Lower lobe of right lung (tissue), 2 donors: ENCODE results near the gene LCN2. TPM values are rescaled to one million over a fixed set of nuclear protein-coding genes. Genes with fewer than 3 reads are reported as not detected.

Experiments used
- ATAC-seq, 2 donors: fragments of 200-7000 bp; cut with Tn5 transposase; one replicate each; pipeline ENCODE4 v1.9.1; 2020 to 2022; ENCODE audit warnings: mild to moderate bottlenecking in 2 of 2, moderate library complexity in 2 of 2
- DNase-seq: peaks from one replicate; pipeline ENCODE4 v3.0.0-alpha.2; 2020
- H3K27ac ChIP-seq: fragments of 200-600 bp; one replicate; pipeline ENCODE4 v1.8.0; 2022
- H3K27me3 ChIP-seq: fragments of 200-600 bp; one replicate; pipeline ENCODE4 v1.8.0; 2022; ENCODE audit warnings: low read depth
- H3K36me3 ChIP-seq: fragments of 200-600 bp; one replicate; pipeline ENCODE4 v1.8.0; 2022; ENCODE audit warnings: mild to moderate bottlenecking
- H3K4me1 ChIP-seq: fragments of 200-600 bp; one replicate; pipeline ENCODE4 v1.8.0; 2022
- H3K4me3 ChIP-seq: fragments of 200-600 bp; one replicate; pipeline ENCODE4 v1.8.0; 2022; ENCODE audit warnings: mild to moderate bottlenecking
- H3K9me3 ChIP-seq: fragments of 200-600 bp; one replicate; pipeline ENCODE4 v1.8.0; 2022
- intact Hi-C: fragments of 100-400 bp; cut with DNase I; formaldehyde crosslinking; loops from one replicate; pipeline ENCODE4 v1.11.0; 2022
- total RNA-seq: library from RNA; stranded (reverse); fragmentation: NEBNext Ultra II Directional; extraction: Animal tissue kit (Norgen Biotek cat#: 25700); gene quantifications from one replicate; pipeline ENCODE4 v1.2.1, GENCODE V29; 2021
- TF ChIP-seq, protein P1 (sequence below): fragments of 200-600 bp; IDR thresholded peaks from one replicate; pipeline ENCODE4 v1.8.0; 2022; ENCODE audit warnings: antibody characterized with exemption, mild to moderate bottlenecking
- donor health status: DM: no; HTN: yes; CAD: no; lungs with severe emphysema.

The LCN2 gene
- total RNA-seq, 1 donor from 2014 or later, result 83.4 TPM

GRCh38 chr9:128117613-128118471, 31.4 kb upstream of the LCN2 start:
- DNase-seq (peak; percentile 95), ATAC-seq (peak; percentile 80 to 90)
- Histone ChIP-seq H3K4me1 (peaks cover 10% of the 10 kb centered on the region), H3K4me3 (no peak overlapping the region), H3K9me3 (no peaks in the 10 kb centered on the region), H3K27ac (no peak overlapping the region), H3K36me3 (peaks cover 28% of the 10 kb centered on the region), H3K27me3 (no peaks in the 10 kb centered on the region)
- intact Hi-C loops, result no loop called here
- TF ChIP-seq, protein P1, sequence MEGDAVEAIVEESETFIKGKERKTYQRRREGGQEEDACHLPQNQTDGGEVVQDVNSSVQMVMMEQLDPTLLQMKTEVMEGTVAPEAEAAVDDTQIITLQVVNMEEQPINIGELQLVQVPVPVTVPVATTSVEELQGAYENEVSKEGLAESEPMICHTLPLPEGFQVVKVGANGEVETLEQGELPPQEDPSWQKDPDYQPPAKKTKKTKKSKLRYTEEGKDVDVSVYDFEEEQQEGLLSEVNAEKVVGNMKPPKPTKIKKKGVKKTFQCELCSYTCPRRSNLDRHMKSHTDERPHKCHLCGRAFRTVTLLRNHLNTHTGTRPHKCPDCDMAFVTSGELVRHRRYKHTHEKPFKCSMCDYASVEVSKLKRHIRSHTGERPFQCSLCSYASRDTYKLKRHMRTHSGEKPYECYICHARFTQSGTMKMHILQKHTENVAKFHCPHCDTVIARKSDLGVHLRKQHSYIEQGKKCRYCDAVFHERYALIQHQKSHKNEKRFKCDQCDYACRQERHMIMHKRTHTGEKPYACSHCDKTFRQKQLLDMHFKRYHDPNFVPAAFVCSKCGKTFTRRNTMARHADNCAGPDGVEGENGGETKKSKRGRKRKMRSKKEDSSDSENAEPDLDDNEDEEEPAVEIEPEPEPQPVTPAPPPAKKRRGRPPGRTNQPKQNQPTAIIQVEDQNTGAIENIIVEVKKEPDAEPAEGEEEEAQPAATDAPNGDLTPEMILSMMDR, result peak; percentile 100

GRCh38 chr9:128118472-128118857, 30.8 kb upstream of the LCN2 start:
- Histone ChIP-seq H3K36me3 (peaks cover 34% of the 10 kb centered on the region), H3K27ac (no peak overlapping the region), H3K27me3 (no peaks in the 10 kb centered on the region), H3K4me3 (no peak overlapping the region), H3K9me3 (no peaks in the 10 kb centered on the region), H3K4me1 (peaks cover 10% of the 10 kb centered on the region)
- no peak for DNase-seq
- no peak for ATAC-seq
- intact Hi-C loops, result no loop called here
- TF ChIP-seq, protein P1, result no peak

DNA sequence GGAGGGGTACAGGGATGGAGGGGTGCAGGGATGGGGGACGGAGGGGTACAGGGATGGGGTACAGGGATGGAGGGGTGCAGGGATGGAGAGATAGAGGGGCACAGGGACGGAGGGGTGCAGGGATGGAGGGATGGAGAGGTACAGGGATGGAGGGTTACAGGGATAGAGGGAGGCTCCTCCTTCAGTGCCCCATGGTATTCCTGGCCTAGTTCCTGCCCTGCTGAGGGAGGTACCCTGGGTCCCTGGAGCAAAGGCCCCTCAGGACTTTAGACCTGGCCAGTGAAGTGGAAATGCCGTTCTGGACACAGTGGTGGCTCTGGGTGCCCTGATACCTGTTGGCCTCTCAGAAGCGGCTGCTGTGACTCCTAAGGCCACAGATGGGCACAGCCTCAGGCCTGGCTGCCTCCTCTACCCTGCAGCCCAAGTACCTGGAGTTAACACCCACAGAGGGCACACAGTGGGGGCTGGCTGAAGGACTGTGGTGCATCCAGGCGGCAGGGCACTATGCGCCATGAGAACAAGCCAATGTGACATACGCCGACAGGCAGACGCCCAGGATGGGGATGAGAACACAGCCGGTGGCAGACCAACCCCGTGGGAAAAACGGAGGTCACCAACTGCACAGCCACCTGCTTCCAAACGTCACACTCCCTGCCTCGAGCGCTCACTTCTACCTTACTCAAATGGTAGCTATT, 30.1 kb upstream of the LCN2 start:
- TF ChIP-seq, protein P1, result no peak
- peak; percentile 29 for DNase-seq
- H3K27me3 ChIP-seq, result no peaks in the 10 kb centered on the region
- no peaks in the 10 kb centered on the region for H3K9me3 ChIP-seq
- no peak overlapping the region for H3K4me3 ChIP-seq
- peaks cover 40% of the 10 kb centered on the region for H3K36me3 ChIP-seq
- H3K27ac ChIP-seq, result no peak overlapping the region
- peaks cover 10% of the 10 kb centered on the region for H3K4me1 ChIP-seq
- intact Hi-C loops, result no loop called here
- no peak for ATAC-seq

DNA sequence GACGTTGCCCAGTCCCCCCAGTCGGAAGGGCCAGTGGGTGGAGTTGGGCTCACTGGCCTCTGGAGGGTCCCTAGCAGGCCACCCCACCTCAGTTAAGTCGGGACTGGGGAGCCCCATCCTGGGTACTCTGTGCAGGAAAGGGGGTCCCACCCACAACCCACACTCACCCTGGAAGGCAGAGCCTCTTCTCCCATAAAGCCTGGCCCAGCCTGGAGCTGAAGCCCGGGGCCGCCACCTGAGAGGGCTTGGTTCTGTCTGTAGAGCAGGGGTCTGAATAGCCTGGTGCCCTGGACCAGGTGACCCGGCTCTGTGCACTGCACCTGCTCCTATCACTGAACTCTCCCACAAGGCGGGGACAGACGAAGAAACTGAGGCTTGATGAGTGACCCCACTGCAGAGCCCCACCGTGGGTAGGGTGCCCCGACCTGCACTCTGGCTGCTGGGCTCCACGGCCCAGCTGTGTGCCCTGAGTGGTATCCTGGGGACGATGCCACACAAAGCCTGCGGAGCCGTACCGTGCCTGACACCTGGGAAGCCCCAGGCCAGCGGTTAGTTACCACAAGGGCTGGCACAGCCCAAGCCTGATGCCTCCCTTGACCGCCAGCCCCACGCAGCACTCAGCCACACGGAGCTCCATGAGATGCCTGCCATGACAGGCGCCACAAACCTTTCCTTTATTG, 29.1 kb upstream of the LCN2 start:
- TF ChIP-seq, protein P1, result no peak

DNA sequence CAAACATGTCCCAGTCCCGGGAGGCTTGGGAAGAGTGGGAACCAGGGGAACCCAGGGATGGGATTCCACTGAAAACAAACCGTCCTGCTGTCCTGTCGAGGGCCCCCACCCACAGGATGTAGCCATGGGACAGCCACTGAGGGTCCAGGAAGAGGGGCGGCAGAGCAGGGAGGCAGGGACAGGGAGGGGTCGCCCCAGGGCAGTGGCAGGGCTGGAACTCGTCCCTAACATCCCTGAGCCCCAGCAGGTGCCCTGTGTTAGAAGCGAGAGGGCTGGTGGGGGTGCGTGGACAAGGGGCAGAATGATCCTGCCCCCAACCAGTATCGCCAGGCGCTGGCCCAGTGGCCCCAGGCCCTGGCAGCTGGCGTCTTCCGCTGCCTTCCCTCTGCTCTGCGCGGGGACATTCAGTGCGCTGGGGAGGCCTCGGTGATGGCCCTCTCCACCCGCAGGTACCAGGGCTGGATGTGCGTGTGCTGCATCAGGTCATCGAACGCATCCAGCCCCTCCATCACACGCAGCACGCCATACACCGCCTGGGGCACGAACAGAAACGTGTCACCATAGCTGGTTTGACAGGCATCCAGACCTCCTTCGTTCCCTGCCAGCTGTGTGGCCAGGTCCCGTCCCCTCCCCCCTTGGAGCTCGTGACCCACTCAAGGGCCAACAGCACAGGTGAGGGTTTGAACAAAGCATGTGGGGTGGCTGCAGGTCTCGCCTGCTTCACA, 28.4 kb upstream of the LCN2 start:
- intact Hi-C loops, result no loop called here
- ATAC-seq (no peak), DNase-seq (peak; percentile 39)

More for the DNA sequence above, 29.1 kb upstream of the LCN2 start:
- no peak overlapping the region for H3K4me3 ChIP-seq
- peaks cover 49% of the 10 kb centered on the region for H3K36me3 ChIP-seq
- H3K4me1 ChIP-seq, result peaks cover 16% of the 10 kb centered on the region
- no peak for ATAC-seq
- intact Hi-C loops, result no loop called here
- DNase-seq, result peak; percentile 37
- H3K27ac ChIP-seq, result no peak overlapping the region
- no peaks in the 10 kb centered on the region for H3K9me3 ChIP-seq
- H3K27me3 ChIP-seq, result no peaks in the 10 kb centered on the region

More for the DNA sequence above, 28.4 kb upstream of the LCN2 start:
- no peak overlapping the region for H3K4me3 ChIP-seq
- H3K27ac ChIP-seq, result no peak overlapping the region
- H3K27me3 ChIP-seq, result no peaks in the 10 kb centered on the region
- TF ChIP-seq, protein P1, result no peak
- H3K4me1 ChIP-seq, result peaks cover 23% of the 10 kb centered on the region
- no peaks in the 10 kb centered on the region for H3K9me3 ChIP-seq
- peaks cover 49% of the 10 kb centered on the region for H3K36me3 ChIP-seq
